Sigmoid colon (tissue), 4 donors: ENCODE results near the gene MBP.

Source experiments
- CTCF ChIP-seq, 4 experiments: fragments of 450-650 bp in 3 of 4; fragments of 200-600 bp in 1 of 4; IDR thresholded peaks; one replicate each; pipeline ENCODE4 v1.5.1; 2016 to 2019; ENCODE audit warnings: antibody characterized with exemption in 4 of 4, mild to moderate bottlenecking in 3 of 4, moderate library complexity in 2 of 4
- EP300 ChIP-seq, 4 donors: sonication (generic); formaldehyde crosslinking; IDR thresholded peaks; one replicate each; pipeline ENCODE4 v1.6.1; 2017; ENCODE audit warnings: antibody characterized with exemption in 4 of 4
- POLR2A ChIP-seq, 2 donors: fragments of 450-650 bp; IDR thresholded peaks; one replicate each; pipeline ENCODE4 v1.6.1; 2016; ENCODE audit warnings: antibody characterized with exemption in 2 of 2, mild to moderate bottlenecking in 2 of 2, moderate library complexity in 2 of 2
- POLR2AphosphoS5 ChIP-seq, 4 donors: sonication (generic); formaldehyde crosslinking; IDR thresholded peaks; one replicate each; pipeline ENCODE4 v1.6.1; 2017; ENCODE audit warnings: antibody characterized with exemption in 4 of 4

DNA sequence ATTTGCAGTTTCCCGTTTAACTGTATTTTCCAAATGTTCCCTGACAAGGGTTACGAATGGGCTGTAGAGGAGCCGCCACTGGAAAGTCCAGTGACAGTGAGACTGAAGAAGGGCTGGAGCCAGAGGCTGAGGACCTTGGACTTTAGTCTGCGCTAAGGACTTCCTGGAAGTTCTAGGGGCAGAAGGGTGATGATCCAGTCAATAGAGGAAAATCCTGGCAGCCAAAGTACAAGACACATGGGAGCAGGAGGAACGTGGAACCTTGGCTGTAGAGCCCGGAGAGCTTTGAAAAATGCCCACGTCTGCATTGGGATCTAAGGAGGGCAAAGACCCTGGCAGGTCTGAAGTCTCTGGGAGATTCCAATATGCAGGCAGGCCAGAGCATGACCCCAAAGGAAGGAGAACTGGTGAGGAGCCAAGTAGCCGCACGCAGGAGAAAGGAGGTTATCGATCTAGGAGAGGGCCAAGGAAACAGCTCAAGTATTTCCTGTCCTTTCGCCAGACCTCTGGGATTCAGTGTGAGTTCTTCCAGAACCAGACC is 28.5 kb downstream of the MBP start:
- TF ChIP-seq POLR2A (IDR thresholded peaks at IDR 0.05) (no peak), CTCF (IDR thresholded peaks at IDR 0.05) (no peak), POLR2AphosphoS5 (IDR thresholded peaks at IDR 0.05) (no peak), EP300 (IDR thresholded peaks at IDR 0.05) (no peak)
